ENCODE results near the gene SUPT4H1.

The SUPT4H1 gene

GRCh38 chr17:58329035-58329809, 22.8 kb downstream of the SUPT4H1 start:
- DNase-seq, result peak; percentile 93 to 97 (median 93)

- DNase-seq, result peak; percentile 84 to 90 (median 86)
Observed at GRCh38 chr17:58328195-58329034, 23.6 kb downstream of the SUPT4H1 start, which contains the start of gene TSPOAP1. TSPOAP1 (minus strand) TSS chr17:58328795; CDS start chr17:58327920, 875 bp downstream.

GRCh38 chr17:58327363-58328194, 24.4 kb downstream of the SUPT4H1 start:
- peak; percentile 55 to 72 (median 63) for DNase-seq

- DNase-seq, result peak in 1 of 4 experiments; percentile 31
Observed at GRCh38 chr17:58326609-58327362, 25.2 kb downstream of the SUPT4H1 start.

- peak; percentile 49 to 68 (median 58) for DNase-seq
Observed at GRCh38 chr17:58325976-58326468, 26.0 kb downstream of the SUPT4H1 start.

GRCh38 chr17:58325289-58325726, 26.7 kb downstream of the SUPT4H1 start:
- DNase-seq, result no peak

- DNase-seq, result peak in 1 of 4 experiments; percentile 40
Observed at GRCh38 chr17:58324409-58325288, 27.4 kb downstream of the SUPT4H1 start.

- no peak for DNase-seq
Observed at GRCh38 chr17:58324056-58324408, 28.0 kb downstream of the SUPT4H1 start.

GRCh38 chr17:58323366-58324055, 28.5 kb downstream of the SUPT4H1 start:
- no peak for DNase-seq

GRCh38 chr17:58322581-58323185, 29.3 kb downstream of the SUPT4H1 start:
- no peak for DNase-seq

GRCh38 chr17:58321571-58322525, 30.2 kb downstream of the SUPT4H1 start:
- DNase-seq, result no peak

- DNase-seq, result no peak
Observed at GRCh38 chr17:58320570-58321323, 31.3 kb downstream of the SUPT4H1 start.

GRCh38 chr17:58320163-58320558, 31.8 kb downstream of the SUPT4H1 start:
- no peak for DNase-seq

GRCh38 chr17:58319173-58320162, 32.5 kb downstream of the SUPT4H1 start:
- DNase-seq, result no peak

- DNase-seq, result no peak
Observed at GRCh38 chr17:58318627-58319172, 33.3 kb downstream of the SUPT4H1 start.

- DNase-seq, result no peak
Observed at GRCh38 chr17:58318065-58318481, 33.9 kb downstream of the SUPT4H1 start.

All from suppressor macrophage (primary cell).